IPS-NIHi11 (cell line): ENCODE data around the gene CD46.
A peak's percentile ranks its signal among the peaks of the same experiment; 100 is the strongest.

ENCODE experiments used
- DNase-seq: peaks from one replicate; pipeline ENCODE4 v3.0.0; 2012; ENCODE audit warnings: mixed read lengths, low spot score

CD46 gene

GRCh38 chr1:207828485-207829158, 76.8 kb downstream of the CD46 start:
- DNase-seq: peak; percentile 78

GRCh38 chr1:207829576-207829975, 77.7 kb downstream of the CD46 start:
- DNase-seq: no peak

DNA sequence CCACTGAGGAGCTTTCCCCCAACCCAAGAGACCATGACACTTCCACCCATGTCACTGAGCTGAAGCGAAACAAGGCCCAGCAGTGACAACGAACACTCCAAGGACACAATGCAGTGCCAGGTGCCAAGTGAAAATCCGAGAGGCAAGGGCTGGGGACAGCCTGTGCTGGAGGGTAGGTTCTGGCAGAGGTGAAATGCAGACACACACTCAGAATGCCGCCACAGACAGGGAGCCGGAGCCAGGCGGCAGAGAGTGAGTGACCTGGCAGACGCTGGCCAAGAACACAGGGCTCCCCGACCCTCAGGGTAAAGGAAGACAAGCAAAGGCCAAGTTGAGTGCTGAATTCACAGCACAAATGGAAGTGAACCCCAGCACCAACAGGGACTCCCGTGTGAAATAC, 78.9 kb downstream of the CD46 start:
- DNase-seq: no peak

GRCh38 chr1:207831517-207832327, 79.9 kb downstream of the CD46 start:
- no peak for DNase-seq

DNA sequence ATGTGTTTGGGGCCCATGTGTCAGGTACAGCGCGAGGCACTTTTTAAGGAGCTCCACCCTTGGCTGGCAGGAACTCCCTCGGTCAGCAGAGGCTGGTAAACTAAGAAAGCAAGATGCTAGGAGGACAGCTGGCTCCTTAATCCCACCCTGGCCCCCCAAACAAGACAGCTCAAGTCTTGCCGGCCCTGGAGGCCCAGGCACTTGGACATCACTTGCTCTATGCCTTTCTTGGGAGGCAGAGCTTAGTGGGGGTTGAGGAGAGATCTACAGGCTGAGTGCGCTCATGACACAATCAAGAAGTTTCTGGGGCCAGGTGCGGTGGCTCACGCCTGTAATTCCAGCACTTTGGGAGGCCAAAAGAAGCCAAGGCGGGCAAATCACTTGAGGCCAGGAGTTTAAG, 80.9 kb downstream of the CD46 start:
- no peak for DNase-seq

- DNase-seq: no peak
These were observed 81.5 kb downstream of the CD46 start for GRCh38 chr1:207833381-207833780.

DNA sequence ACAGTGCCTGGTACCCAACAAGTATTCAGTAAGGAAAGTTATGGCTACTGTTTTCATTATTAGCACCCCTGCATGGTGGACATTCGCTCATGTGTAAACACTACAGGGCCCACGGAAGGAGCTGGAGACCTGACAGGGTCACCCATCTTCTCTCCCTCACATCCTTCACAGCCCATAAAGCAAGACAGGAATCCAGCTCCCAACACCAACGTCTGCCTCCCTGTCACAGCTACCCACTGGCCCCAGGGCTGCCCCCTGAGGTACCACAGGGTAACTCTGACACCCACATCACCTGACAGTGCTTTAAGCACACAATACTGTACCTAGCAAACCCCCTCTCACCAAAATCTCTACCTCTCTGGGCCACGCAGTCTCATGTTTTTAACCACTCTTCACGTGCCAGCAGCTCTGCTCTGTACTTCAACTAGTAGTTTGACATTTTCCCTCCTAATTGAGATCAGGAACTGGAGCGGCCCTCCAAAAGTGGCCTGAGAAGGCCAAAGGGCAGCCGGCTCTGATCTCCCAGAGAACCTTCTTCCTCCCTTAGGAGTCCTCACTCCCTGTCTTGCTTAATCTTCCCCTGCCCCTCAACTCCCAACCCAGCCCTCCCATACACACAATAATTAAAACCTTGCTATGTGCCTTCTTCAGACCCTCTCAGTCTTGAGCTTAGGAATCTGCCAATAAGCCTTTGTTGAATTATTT, 82.3 kb downstream of the CD46 start:
- no peak for DNase-seq

GRCh38 chr1:207835958-207836357, 84.1 kb downstream of the CD46 start:
- DNase-seq: no peak

DNA sequence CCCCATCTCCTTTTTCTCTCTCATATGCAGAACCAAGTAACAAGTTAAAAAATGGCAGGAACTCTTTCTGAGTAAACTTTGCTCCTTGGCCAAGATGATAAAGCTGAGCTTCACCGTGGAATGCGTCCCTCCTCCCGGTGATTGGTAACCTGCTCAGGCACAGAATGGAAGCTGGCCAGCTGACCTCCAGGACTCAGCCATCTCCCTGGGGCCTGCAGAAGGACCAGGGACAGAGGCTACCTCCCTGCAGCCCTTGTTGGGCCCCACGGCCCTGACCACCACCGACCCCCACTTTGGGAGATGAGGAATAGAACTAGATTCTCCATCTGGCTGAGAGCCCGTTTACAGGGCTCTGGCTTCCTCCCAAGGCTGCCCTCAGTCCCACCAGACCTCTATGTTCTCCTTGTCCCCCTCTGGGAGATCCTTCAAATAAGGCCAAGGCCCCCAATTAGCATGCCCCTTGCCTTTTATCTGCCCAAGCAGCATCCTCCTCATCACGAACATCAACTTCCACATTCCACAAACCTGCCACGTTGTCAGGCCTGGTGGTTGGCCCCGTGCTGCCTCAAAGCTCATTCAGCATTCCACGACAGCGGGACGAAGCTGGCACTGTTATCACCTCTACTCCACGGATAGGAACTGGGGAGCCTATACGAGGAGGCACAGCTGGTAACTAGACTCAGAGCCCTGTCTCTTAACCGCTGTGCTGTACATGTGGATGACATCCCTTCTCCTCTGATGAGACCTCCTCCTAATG, 84.9 kb downstream of the CD46 start:
- DNase-seq: no peak

GRCh38 chr1:207837673-207838072, 85.8 kb downstream of the CD46 start:
- no peak for DNase-seq

- DNase-seq: no peak
These were observed 86.6 kb downstream of the CD46 start for GRCh38 chr1:207838156-207839082.

GRCh38 chr1:207839083-207839413, 87.2 kb downstream of the CD46 start:
- DNase-seq: no peak

DNA sequence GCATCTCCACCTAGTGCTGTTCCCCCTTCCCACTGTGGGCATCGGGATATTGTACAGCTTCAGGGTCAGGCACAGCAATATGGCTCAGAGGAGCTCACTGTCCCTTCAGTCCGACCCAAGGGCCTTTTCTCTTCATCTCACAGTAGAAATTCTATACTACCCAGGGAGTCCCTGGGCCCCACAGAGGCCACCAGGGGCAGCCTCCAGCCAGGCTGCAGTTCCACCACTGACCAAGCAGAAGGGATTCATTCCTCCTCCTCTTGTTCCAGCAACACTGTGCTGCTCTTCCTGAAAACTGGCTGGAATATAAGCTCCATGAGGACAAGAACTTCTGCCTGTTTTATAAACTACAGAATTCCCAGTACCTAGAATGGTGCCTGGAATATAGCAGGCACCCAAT, 88.5 kb downstream of the CD46 start:
- DNase-seq: no peak

- no peak for DNase-seq
These were observed 89.4 kb downstream of the CD46 start for GRCh38 chr1:207841293-207841692.

DNA sequence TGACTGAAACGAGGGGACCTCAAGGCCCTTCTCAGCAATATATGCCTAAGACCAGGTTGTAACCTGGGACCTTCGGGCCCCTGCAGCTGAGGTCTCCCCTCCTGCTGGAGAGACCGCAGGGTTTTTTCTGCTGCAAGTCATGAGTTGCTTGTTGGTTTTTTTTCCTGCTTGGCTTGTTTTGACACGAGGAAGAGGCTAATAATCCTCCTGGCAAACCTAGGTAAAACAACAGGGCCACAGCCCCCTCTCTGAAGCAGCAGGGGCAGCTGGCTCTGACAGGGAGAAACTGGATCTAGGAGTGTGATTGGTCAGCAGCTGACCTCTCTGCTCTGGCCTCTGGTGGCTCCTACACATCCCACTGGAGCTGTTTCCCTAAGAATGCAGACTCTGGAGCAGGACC, 90.0 kb downstream of the CD46 start:
- peak; percentile 37 for DNase-seq

- DNase-seq: no peak
These were observed 90.7 kb downstream of the CD46 start for GRCh38 chr1:207842506-207842905.

DNA sequence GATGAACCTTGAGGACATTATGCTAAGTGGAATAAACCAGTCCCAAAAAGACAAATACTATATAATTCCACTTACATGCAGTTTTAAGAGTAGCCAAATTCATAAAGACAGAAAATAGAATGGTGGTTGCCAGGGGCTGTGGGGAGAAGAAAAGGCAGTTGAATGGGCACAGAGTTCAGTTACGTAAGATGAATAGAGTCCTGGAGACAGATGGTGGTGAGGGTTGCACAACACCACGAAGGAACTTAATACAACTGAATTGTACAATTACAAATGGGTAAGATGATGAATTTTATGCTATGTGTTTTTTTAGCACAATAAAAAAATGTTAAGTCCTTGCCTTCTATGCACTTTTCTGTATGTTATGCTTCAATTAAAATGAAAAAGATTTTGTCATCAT, 92.5 kb downstream of the CD46 start:
- DNase-seq: no peak
